DMS79 treated with DMSO at 0.1 percent for 48 hours (cell line): ENCODE data around the gene MYBPH.

Experiments
- DNase-seq: peaks from one replicate; lab custom pipeline; 2025; lab: John Stamatoyannopoulos, UW

Gene MYBPH

GRCh38 chr1:203200916-203201315, 25.3 kb upstream of the MYBPH start:
- DNase-seq, result no peak

GRCh38 chr1:203199816-203200571, 24.4 kb upstream of the MYBPH start:
- DNase-seq, result no peak

GRCh38 chr1:203199481-203199815, 23.8 kb upstream of the MYBPH start:
- no peak for DNase-seq

GRCh38 chr1:203199002-203199401, 23.4 kb upstream of the MYBPH start:
- DNase-seq, result no peak

GRCh38 chr1:203197625-203198024, 22.0 kb upstream of the MYBPH start:
- no peak for DNase-seq

- DNase-seq, result no peak
Measured at GRCh38 chr1:203196371-203196770, 20.7 kb upstream of the MYBPH start.

GRCh38 chr1:203190949-203191348, 15.3 kb upstream of the MYBPH start:
- DNase-seq, result no peak

GRCh38 chr1:203189951-203190352, 14.3 kb upstream of the MYBPH start:
- DNase-seq, result peak; percentile 57

GRCh38 chr1:203188686-203189232, 13.1 kb upstream of the MYBPH start:
- no peak for DNase-seq

- DNase-seq, result no peak
Measured at GRCh38 chr1:203187689-203188264, 12.2 kb upstream of the MYBPH start.

- DNase-seq, result no peak
Measured at GRCh38 chr1:203187304-203187685, 11.7 kb upstream of the MYBPH start.

GRCh38 chr1:203186446-203187303, 11.0 kb upstream of the MYBPH start, which contains the start of gene CHI3L1:
Gene CHI3L1 (minus strand): TSS chr1:203186704. CDS start chr1:203186623, 81 bp downstream.
- DNase-seq, result peak; percentile 23

GRCh38 chr1:203186091-203186445, 10.4 kb upstream of the MYBPH start:
- DNase-seq, result peak; percentile 23

GRCh38 chr1:203185585-203185984, 10.0 kb upstream of the MYBPH start:
- no peak for DNase-seq

GRCh38 chr1:203185061-203185461, 9.4 kb upstream of the MYBPH start:
- DNase-seq, result no peak

GRCh38 chr1:203184467-203184866, 8.8 kb upstream of the MYBPH start:
- DNase-seq, result no peak

- DNase-seq, result no peak
Measured at GRCh38 chr1:203183828-203184227, 8.2 kb upstream of the MYBPH start.

- no peak for DNase-seq
Measured at GRCh38 chr1:203182387-203182953, 6.8 kb upstream of the MYBPH start.

GRCh38 chr1:203181586-203182386, 6.2 kb upstream of the MYBPH start:
- DNase-seq, result no peak

GRCh38 chr1:203180611-203181330, 5.1 kb upstream of the MYBPH start:
- no peak for DNase-seq

- DNase-seq, result no peak
Measured at GRCh38 chr1:203179667-203180005, 4.0 kb upstream of the MYBPH start.
